ENCODE data around the gene OGN. TPM values are rescaled to one million over a fixed set of nuclear protein-coding genes. Genes with fewer than 3 reads are reported as not detected.

Gene OGN
- total and polyA plus RNA-seq, 2 donors (not counting 3 experiments of a cell fraction or from before 2014, with no cell fraction given) = not detected

DNA sequence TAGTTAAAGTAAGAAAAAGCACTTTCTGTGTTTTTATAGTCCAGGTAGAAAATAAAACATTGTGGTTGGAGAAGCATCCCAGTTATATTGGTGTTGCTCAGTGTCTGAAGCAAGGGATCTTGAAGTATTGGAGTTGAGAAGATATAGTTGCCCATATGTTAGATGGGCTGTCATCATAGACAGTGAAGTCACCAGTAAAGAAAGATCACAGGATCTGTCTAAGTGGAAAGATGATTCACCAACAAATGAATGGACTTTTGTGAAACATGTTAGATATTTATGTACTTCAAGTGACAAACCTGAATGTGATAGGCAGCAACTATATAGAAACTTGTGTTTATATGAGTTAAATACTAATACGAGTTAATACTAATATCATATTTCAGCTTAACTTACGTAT lies 11.7 kb downstream of the OGN start:
- no peaks in the 10 kb centered on the region for H3K4me1 ChIP-seq (ENCODE audit: control insufficient read depth, extremely low read depth, insufficient read depth, low read length)
- H3K9me1 ChIP-seq (replicated peaks; ENCODE audit: control insufficient read depth, extremely low read depth, insufficient read depth, low read length) = no peaks in the 10 kb centered on the region
- no peak overlapping the region for H3K4me2 ChIP-seq (ENCODE audit: insufficient read depth, low read length)
- H3K27ac ChIP-seq (ENCODE audit: insufficient read depth, low read depth, low read length) = no peak overlapping the region
- FAIRE-seq = no peak
- no peak overlapping the region for H2AFZ ChIP-seq (ENCODE audit: low read depth, low read length)
- no peak for TF ChIP-seq JUN (IDR thresholded peaks at IDR 0.05; ENCODE audit: borderline replicate concordance, insufficient read depth, insufficient read length, low read depth)
- TF ChIP-seq POLR2A (IDR thresholded peaks at IDR 0.05; ENCODE audit: low read depth, low read length) = no peak
- no peak for TF ChIP-seq GATA2 (IDR thresholded peaks at IDR 0.05; ENCODE audit: insufficient read depth, insufficient read length, low read depth, low read length)
- no peak for TF ChIP-seq EZH2 (IDR thresholded peaks at IDR 0.05; ENCODE audit: borderline replicate concordance, low read depth, low read length, severe bottlenecking)
- no peak for TF ChIP-seq MYC (IDR thresholded peaks at IDR 0.05; ENCODE audit: low read depth, low read length)
- TF ChIP-seq, protein P1, sequence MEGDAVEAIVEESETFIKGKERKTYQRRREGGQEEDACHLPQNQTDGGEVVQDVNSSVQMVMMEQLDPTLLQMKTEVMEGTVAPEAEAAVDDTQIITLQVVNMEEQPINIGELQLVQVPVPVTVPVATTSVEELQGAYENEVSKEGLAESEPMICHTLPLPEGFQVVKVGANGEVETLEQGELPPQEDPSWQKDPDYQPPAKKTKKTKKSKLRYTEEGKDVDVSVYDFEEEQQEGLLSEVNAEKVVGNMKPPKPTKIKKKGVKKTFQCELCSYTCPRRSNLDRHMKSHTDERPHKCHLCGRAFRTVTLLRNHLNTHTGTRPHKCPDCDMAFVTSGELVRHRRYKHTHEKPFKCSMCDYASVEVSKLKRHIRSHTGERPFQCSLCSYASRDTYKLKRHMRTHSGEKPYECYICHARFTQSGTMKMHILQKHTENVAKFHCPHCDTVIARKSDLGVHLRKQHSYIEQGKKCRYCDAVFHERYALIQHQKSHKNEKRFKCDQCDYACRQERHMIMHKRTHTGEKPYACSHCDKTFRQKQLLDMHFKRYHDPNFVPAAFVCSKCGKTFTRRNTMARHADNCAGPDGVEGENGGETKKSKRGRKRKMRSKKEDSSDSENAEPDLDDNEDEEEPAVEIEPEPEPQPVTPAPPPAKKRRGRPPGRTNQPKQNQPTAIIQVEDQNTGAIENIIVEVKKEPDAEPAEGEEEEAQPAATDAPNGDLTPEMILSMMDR (IDR thresholded peaks at IDR 0.05; ENCODE audit: extremely low read depth in 1 of 2, insufficient read depth in 1 of 2, low read depth in 1 of 2, low read length in 2 of 2) = no peak
- no peak for TF ChIP-seq POLR2AphosphoS5 (IDR thresholded peaks at IDR 0.05; ENCODE audit: insufficient read depth, low read depth, low read length)
- no peak for TF ChIP-seq FOS (IDR thresholded peaks at IDR 0.05; ENCODE audit: borderline replicate concordance, insufficient read depth, low read length)
- TF ChIP-seq, protein P2, sequence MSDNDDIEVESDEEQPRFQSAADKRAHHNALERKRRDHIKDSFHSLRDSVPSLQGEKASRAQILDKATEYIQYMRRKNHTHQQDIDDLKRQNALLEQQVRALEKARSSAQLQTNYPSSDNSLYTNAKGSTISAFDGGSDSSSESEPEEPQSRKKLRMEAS (IDR thresholded peaks at IDR 0.05; ENCODE audit: insufficient read depth, insufficient read length) = no peak
- H3K4me3 ChIP-seq (replicated peaks in 1 of 3; ENCODE audit: insufficient read depth in 1 of 3, low read depth in 1 of 3, low read length in 3 of 3) = no peak overlapping the region
- intact Hi-C loops (cut with micrococcal nuclease) = no loop called here
- no peaks in the 10 kb centered on the region for H3K79me2 ChIP-seq (ENCODE audit: control insufficient read depth, insufficient read depth, low read length)
- POLR2A ChIA-PET = no interaction called here
- CTCF ChIA-PET = interaction anchor here (1.1 kb wide), 1 partner anchor 47 kb away, joined by 5 read pairs; no protein-coding TSS in a partner anchor
- no peak overlapping the region for H3K9ac ChIP-seq (replicated peaks; ENCODE audit: extremely low read depth, insufficient read depth, low read length)
- H4K20me1 ChIP-seq (replicated peaks; ENCODE audit: control insufficient read depth, extremely low read depth, insufficient read depth, low read length) = no peaks in the 10 kb centered on the region
- no TSS peak for BruUV-seq (replicated peaks)
- DNase-seq (ENCODE audit: low read depth, low spot score) = no peak
- no peaks in the 10 kb centered on the region for H3K36me3 ChIP-seq (ENCODE audit: control insufficient read depth in 2 of 2, extremely low read depth in 1 of 2, insufficient read depth in 2 of 2, low read length in 2 of 2)
- H3K27me3 ChIP-seq (ENCODE audit: control insufficient read depth in 2 of 2, insufficient read depth in 2 of 2, low read length in 2 of 2) = no peaks in the 10 kb centered on the region
- no peaks in the 10 kb centered on the region for H3K9me3 ChIP-seq (replicated peaks; ENCODE audit: control insufficient read depth, insufficient read depth, low read length)
- dilution Hi-C loops (cut with MboI; ENCODE audit: extremely low pct_ligation_motif_present, low sequenced_read_pairs) = no loop called here

Measured in endothelial cell of umbilical vein (primary cell).